NCI-H345 (cell line): Measurements from ENCODE around the gene BLOC1S4.
"Not testable (repeated sequence)": the region's sequence is repeated elsewhere in the genome, so short reads cannot be mapped to it uniquely, and the experiment has no call there.

Experiments used
- DNase-seq: peaks from one replicate; lab custom pipeline; 2025; lab: John Stamatoyannopoulos, UW

BLOC1S4 gene

GRCh38 chr4:6742507-6742906, 26.5 kb downstream of the BLOC1S4 start:
- no peak for DNase-seq

- DNase-seq: no peak
Observed at GRCh38 chr4:6742989-6743388, 27.0 kb downstream of the BLOC1S4 start.

GRCh38 chr4:6746721-6747293, 30.8 kb downstream of the BLOC1S4 start:
- peak; percentile 64 for DNase-seq

GRCh38 chr4:6747294-6748051, 31.5 kb downstream of the BLOC1S4 start:
- peak; percentile 52 for DNase-seq

GRCh38 chr4:6748286-6748685, 32.3 kb downstream of the BLOC1S4 start:
- DNase-seq: no peak

GRCh38 chr4:6749340-6750171, 33.6 kb downstream of the BLOC1S4 start:
- no peak for DNase-seq

- no peak for DNase-seq
Observed at GRCh38 chr4:6750286-6751221, 34.6 kb downstream of the BLOC1S4 start.

- DNase-seq: no peak
Observed at GRCh38 chr4:6751611-6752485, 35.9 kb downstream of the BLOC1S4 start.

- no peak for DNase-seq
Observed at GRCh38 chr4:6752486-6752829, 36.5 kb downstream of the BLOC1S4 start.

- DNase-seq: no peak
Observed at GRCh38 chr4:6753103-6753560, 37.2 kb downstream of the BLOC1S4 start.

GRCh38 chr4:6753891-6754290, 37.9 kb downstream of the BLOC1S4 start:
- DNase-seq: no peak

- DNase-seq: no peak
Observed at GRCh38 chr4:6754481-6755087, 38.6 kb downstream of the BLOC1S4 start.

GRCh38 chr4:6755088-6755753, 39.2 kb downstream of the BLOC1S4 start:
- DNase-seq: no peak

GRCh38 chr4:6756345-6756744, 40.4 kb downstream of the BLOC1S4 start:
- DNase-seq: not testable (repeated sequence)

- DNase-seq: no peak
Observed at GRCh38 chr4:6758728-6759127, 42.8 kb downstream of the BLOC1S4 start.

- no peak for DNase-seq
Observed at GRCh38 chr4:6760865-6761264, 44.9 kb downstream of the BLOC1S4 start.

- no peak for DNase-seq
Observed at GRCh38 chr4:6761649-6762615, 46.0 kb downstream of the BLOC1S4 start.

- DNase-seq: no peak
Observed at GRCh38 chr4:6763330-6763851, 47.4 kb downstream of the BLOC1S4 start.
